Retinal pigment epithelial cell (primary cell): ENCODE data around the gene DYNC2I2.

Experiments
- DNase-seq: peaks from one replicate; pipeline ENCODE4 v3.0.0-alpha.2; 2010; ENCODE audit warnings: low read depth
- H3K4me3 ChIP-seq: 2 replicates; pipeline ENCODE4 v1.5.1; 2011; ENCODE audit warnings: mild to moderate bottlenecking, low read length, control low read depth, moderate library complexity
- TF ChIP-seq, protein P1 (sequence below): conservative IDR thresholded peaks from 2 replicates; pipeline ENCODE4 v1.5.1; 2011; ENCODE audit warnings: low read depth, low read length, control low read depth, inconsistent platforms

The DYNC2I2 gene

DNA sequence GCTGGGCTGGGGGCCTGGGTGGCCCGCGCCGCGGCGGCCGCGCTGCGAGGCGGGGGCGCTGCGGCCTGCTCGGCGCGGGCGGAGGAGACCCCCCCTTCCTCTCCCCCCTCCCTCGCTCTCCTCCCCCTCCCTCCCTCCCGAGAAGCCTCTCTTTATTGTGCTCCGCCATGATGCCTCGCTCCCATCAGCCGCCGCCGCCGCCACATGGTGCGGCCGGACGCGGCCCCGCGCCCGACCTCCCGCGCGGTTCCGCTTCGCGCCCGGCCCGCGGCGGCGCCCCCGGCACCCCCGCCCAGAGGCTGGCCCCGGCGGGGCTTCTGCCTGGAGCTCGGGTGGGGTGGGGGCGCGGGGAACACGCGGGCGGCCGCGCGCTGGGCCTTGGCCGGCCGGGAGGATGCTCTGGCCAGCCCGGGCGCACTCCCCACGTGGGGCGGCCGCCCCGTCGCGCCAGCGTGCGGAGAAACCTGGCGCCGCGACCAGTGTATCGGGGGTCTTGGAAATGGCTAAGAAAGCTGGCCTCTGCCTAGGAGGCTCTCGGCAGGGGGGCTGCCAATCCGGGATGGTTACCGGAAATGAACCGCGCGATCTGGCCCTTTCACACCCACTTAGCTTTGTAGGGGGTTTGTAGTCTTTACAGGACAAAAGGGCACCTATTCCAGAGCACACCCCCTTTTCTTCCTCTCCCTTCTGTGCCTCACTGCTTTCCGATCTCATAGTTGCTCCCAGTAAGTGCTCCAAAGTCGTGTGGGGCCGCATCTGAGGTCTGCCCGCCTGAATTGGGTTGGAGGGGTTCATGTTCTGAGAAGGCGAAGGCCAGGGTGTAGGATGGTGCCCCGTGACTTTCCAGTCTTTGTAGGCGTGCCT lies 33.4 kb upstream of the DYNC2I2 start:
- H3K4me3 ChIP-seq, result peak overlapping the region; percentile 98
- no peak for DNase-seq
- TF ChIP-seq, protein P1, sequence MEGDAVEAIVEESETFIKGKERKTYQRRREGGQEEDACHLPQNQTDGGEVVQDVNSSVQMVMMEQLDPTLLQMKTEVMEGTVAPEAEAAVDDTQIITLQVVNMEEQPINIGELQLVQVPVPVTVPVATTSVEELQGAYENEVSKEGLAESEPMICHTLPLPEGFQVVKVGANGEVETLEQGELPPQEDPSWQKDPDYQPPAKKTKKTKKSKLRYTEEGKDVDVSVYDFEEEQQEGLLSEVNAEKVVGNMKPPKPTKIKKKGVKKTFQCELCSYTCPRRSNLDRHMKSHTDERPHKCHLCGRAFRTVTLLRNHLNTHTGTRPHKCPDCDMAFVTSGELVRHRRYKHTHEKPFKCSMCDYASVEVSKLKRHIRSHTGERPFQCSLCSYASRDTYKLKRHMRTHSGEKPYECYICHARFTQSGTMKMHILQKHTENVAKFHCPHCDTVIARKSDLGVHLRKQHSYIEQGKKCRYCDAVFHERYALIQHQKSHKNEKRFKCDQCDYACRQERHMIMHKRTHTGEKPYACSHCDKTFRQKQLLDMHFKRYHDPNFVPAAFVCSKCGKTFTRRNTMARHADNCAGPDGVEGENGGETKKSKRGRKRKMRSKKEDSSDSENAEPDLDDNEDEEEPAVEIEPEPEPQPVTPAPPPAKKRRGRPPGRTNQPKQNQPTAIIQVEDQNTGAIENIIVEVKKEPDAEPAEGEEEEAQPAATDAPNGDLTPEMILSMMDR, result no peak

DNA sequence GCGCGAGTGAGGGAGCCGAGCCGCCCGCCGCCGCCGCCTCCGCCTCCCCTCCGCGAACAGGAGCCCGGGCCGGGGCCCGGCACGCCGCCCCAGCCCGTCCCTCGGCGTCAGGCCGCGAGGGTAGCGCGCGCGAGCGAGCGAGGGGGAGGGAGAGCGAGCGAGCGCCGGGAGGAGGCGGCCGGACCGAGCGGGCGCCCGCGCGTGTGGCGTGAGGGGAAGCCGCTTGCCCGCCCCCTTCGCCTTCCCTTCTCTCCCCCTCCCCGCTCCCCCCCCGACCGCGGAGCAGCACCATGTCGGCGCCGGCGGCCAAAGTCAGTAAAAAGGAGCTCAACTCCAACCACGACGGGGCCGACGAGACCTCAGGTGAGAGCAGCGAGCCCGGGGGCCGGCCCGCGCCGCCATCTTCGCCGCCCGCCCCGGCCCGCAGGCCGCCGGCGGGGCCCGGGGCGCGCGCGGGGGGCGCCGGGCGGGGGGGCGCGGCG lies 32.7 kb upstream of the DYNC2I2 start:
- peak overlapping the region; percentile 55 for H3K4me3 ChIP-seq
- TF ChIP-seq, protein P1, result no peak
- DNase-seq, result no peak

DNA sequence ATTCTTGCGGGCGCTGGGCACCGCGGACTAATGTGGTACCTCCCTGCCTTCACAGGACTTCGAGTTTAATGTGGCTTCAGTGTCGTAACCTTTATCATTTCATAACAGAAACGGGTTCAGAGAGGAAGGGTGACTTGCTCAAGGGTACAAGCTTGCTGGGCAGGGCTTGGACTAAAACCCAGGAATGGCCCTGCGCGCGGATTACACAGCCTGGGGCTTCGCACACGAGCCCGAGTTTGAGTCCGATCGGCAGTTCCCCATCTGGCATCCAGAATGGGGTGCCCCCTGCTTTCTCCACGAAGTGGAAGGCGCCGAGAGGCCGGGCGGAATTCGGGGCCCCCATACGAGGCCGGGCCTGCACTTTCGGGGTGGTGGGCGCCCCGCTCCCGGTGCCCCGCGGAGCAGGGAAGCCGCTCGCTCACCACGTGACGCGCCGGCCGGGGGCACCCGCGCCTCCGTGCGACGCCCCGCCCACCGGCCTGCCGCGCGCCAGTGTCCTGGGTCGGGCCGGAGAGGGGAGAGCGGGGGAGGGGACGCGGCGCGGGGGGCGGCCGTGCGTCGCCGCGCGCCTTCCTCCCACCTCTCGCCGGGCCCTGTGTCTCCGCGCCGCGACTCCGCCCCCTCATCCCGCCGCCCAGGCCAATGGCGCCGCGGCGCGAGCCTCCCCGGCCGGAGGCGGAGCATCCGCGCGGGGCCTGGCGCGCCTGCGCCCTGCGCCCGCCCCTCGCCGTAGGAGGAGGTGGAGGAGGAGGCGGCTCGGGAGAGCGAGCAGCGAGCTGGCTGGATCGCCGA lies 32.0 kb upstream of the DYNC2I2 start, which contains the start of gene SET:
Gene SET, plus strand, starts transcription at position 722 of the 792 bp plus-strand sequence. CDS start 361 bp downstream, outside the sequence.
- peak within 1 kb of the TSS; percentile 98 for H3K4me3 ChIP-seq
- DNase-seq, result peak; percentile 57
- TF ChIP-seq, protein P1, result no peak

DNA sequence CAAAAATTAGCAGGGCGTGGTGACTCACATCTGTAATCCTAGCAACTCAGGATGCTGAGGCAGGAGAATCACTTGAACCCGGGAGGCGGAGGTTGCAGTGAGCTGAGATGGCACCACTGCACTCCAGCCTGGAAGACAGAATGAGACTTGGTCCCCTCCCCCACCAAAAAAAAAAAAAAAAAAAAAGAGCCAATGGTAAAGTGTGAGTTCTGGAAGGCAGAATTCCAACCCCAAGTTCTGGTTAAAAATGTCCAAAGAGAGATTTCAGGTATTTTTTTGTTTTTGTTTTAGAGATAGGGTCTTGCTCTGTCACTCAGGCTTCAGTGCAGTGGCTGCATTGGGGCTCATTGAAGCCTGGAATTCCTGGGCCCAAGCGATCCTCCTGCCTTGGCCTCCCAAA lies 30.8 kb upstream of the DYNC2I2 start:
- H3K4me3 ChIP-seq, result no peak overlapping the region
- TF ChIP-seq, protein P1, result no peak

DNA sequence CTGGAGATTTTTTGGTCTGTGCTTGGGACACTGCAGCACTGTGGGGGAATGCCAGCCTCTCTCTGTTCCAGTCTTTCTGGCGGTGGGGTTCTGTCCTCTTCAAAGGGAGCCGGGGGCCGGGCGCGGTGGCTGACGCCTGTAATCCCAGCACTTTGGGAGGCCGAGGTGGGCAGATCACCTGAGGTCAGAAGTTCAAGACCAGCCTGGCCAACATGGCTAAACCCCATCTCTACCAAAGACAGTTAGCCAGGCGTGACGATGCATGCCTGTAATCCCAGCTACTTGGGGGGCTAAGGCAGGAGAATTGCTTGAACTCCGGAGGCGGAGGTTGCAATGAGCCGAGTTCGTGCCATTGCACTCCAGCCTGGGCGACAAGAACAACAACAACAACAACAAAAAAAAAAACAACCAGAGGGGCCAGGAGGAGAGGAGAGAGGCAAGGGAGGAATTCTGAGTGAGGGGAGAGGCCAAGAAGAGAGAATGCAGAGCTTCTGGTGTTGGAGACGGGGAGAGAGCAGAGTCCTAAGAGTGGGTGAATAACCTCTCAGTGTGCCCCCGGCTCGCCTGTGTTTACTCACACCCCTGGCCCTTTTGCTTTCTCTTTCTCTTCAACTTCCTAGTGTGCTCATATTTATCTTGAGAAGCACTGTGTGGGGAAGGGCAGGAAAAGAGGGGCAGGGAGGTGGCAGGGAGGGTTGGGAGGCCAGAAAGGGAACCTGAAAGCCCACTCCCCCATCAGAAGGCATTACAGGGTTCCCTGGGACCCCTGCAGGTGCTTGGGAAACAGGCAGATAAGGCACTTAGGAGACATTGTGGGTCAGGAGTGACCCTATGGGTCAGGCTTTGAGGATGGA lies 29.2 kb upstream of the DYNC2I2 start:
- peak overlapping the region; percentile 85 for H3K4me3 ChIP-seq
- TF ChIP-seq, protein P1, result no peak
- DNase-seq, result no peak

More for the DNA sequence above, 30.8 kb upstream of the DYNC2I2 start:
- no peak for DNase-seq
